GM21447 (cell line): Measurements from ENCODE around the gene ARID3A.
"Not testable (repeated sequence)": the region's sequence is repeated elsewhere in the genome, so short reads cannot be mapped to it uniquely, and the experiment has no call there.

Source experiments
- ATAC-seq: cut with Tn5 transposase; IDR thresholded peaks from one replicate; pipeline ENCODE4 v1.9.1; 2021; ENCODE audit not compliant: unreplicated experiment

ARID3A gene, protein sequence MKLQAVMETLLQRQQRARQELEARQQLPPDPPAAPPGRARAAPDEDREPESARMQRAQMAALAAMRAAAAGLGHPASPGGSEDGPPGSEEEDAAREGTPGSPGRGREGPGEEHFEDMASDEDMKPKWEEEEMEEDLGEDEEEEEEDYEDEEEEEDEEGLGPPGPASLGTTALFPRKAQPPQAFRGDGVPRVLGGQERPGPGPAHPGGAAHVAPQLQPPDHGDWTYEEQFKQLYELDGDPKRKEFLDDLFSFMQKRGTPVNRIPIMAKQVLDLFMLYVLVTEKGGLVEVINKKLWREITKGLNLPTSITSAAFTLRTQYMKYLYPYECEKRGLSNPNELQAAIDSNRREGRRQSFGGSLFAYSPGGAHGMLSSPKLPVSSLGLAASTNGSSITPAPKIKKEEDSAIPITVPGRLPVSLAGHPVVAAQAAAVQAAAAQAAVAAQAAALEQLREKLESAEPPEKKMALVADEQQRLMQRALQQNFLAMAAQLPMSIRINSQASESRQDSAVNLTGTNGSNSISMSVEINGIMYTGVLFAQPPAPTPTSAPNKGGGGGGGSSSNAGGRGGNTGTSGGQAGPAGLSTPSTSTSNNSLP

DNA sequence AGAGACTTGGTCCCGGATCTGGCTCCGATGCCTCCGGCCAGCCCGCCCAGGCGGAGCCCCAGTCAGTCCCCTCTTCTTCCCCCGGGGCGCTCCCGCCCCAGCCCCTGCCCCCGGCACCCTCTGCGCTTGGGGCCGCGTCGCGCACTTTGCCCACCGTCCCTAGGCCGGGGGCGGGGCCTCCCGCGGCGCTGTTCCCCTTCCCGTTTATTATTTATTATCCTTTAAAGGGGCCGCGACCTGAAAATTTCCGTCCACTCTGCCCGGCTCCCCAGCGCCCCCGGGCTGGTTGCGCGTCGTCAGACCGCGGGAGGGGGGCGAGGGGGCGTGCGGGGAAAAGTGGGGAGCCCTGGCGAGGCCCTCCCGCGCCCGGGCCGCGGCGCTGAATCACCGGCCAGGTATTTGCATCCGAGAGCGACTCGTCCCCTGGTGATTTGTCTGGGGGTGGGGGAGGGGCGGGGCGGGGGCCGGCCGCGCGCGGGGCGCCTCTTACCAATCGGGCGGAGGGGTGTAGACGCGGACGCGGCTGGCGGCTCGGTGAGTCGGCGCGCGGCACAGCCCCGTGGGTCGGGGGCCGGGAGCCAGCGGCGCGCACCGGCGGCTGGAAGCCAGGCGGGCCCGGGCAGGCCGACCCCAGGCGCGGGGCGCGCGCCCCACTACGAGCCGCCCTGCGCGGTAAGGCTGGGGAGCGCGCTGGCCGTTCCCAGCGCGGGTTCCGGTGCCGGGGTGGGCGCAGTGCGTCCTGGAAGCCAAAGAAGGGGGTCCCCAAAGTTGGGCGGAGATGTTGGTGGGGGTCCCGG lies at the start of gene ARID3A:
ARID3A (plus strand) TSS at position 510 of the 797 bp plus-strand sequence. CDS start 3,494 bp downstream, outside the sequence.
- peak; percentile 39 for ATAC-seq

DNA sequence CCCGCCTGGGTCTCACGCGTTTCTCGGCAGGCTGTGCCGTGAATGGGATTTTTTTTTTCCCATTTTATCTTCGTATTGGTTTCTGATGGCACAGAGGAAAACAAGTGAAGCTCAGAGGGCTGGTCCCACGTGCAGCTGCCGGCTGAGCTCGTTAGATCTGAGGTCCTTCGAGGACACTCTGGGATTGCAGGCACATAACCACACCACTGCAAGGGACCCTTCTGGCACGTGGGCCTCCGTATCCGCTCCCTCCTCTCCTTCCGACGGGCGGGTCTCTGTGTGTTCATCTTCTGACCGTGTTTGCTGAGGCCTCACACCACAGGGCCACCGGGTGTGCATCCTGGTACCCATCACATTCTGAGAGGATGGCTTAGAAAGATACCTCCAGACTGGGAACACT lies 49.7 kb upstream of the ARID3A start:
- ATAC-seq = no peak

DNA sequence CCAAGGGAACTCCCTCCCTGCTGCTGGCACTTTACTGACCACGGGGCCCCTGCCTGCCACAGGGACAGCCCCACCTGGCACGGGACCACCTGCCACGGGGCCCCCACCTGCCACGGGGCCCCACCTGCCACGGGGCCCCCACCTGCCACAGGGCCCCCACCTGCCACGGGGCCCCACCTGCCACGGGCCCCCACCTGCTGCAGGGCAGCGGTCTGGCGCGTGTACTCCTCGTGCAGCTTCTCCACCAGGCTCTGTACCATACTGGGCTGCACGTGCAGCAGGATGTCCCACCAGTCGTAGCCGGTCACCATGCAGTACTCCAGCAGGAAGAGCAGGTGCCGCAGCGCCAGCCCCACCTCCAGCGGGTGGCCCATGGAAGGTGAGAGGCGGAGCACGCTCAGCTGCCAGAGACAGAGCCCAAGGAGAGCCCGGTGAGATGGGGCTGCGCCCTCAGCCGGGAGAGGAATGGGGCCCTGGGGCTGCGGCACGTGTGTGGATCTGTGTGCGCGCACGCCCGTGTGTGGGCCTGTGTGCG lies 49.0 kb upstream of the ARID3A start:
- no peak for ATAC-seq

DNA sequence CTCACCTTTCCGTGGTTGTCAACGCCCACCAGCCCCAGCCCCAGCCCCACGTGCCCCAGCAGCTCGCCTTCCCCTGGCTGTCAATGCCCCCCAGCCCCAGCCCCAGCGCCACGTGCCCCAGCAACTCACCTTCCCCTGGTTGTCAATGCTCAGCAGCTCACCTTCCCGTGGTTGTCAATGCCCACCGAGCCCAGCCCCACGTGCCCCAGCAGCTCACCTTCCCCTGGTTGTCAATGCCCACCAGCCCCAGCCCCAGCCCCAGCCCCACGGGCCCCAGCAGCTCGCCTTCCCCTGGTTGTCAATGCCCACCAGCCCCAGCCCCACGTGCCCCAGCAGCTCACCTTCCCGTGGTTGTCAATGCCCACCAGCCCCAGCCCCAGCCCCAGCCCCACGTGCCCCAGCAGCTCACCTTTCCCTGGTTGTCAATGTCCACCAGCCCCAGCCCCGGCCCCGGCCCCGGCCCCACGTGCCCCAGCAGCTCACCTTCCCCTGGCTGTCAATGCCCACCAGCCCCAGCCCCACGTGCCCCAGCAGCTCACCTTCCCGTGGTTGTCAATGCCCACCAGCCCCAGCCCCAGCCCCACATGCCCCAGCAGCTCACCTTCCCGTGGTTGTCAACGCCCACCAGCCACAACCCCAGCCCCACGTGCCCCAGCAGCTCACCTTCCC lies 47.7 kb upstream of the ARID3A start:
- not testable (repeated sequence) for ATAC-seq

DNA sequence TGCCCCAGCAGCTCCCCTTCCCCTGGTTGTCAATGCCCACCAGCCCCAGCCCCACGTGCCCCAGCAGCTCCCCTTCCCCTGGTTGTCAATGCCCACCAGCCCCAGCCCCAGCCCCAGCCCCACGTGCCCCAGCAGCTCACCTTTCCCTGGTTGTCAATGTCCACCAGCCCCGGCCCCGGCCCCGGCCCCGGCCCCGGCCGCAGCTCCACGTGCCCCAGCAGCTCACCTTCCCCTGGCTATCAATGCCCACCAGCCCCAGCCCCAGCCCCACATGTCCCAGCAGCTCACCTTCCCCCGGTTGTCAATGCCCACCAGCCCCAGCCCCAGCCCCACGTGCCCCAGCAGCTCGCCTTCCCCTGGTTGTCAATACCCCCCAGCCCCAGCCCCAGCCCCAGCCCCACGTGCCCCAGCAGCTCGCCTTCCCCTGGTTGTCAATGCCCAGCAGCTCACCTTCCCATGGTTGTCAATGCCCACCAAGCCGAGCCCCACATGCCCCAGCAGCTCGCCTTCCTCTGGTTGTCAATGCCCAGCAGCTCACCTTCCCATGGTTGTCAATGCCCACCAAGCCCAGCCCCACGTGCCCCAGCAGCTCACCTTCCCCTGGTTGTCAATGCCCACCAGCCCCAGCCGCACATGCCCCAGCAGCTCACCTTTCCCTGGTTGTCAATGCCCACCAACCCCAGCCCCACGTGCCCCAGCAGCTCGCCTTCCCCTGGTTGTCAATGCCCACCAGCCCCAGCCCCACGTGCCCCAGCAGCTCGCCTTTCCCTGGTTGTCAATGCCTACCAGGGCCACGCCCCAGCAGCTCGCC lies 46.9 kb upstream of the ARID3A start:
- not testable (repeated sequence) for ATAC-seq

DNA sequence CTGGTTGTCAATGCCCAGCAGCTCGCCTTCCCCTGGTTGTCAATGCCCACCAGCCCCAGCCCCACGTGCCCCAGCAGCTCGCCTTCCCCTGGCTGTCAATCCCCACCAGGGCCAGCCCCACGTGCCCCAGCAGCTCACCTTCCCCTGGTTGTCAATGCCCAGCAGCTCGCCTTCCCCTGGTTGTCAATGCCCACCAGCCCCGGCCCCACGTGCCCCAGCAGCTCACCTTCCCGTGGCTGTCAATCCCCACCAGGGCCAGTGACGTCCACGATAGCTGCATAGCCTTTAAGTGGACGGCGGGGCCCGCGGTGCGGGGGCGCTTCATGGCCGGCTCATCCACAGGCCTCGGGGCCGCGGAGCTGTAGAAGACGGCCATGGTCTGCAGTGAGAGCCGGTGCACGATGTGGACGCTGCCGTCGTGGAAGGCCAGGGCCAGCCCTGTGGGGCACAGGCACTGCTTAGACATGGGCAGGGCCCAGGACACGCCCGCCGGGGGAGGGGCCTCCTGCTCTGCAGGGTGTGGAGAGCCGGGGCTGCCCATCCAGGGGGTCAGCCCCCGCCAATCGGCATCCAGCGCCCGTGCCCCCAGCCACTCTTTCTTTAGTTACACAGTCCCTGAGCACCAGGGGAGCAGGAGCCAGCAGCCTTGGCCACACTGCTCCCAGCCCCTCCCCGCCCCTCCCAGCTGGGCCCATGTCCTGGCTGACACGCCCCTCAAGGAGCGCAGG lies 46.0 kb upstream of the ARID3A start:
- ATAC-seq = no peak

DNA sequence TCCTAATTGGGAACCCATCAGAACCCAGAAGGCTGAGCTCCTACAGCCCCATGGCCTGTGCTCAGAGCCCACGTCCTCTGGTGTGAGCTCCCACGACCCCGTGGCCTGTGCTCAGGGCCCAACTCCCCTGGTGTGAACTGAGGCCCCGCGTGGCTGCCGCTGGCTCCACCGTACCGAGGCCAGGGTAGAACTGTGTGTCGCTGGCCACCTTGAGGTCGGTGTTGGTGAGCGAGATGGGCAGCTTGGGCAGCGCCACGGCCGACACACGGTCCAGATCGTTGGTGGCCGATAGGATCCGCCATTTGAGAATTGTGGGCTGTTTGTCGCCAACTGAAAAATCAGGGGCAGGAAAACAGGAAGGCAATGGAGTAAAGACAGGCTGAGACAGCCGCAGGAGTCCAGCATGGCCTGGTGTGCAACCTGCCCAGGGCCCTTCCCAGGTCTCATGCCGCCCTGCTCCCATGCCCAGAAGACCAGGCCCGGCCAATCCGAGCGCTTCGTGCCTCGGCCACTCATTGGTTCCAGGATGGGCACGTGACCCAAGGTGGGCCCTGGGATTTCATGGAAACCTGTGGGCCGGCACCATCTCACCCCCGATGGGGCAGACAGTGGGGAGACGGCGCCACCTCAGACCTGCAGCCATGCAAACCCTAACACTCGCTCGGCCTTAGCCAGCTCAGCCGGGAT lies 44.3 kb upstream of the ARID3A start:
- ATAC-seq = no peak

DNA sequence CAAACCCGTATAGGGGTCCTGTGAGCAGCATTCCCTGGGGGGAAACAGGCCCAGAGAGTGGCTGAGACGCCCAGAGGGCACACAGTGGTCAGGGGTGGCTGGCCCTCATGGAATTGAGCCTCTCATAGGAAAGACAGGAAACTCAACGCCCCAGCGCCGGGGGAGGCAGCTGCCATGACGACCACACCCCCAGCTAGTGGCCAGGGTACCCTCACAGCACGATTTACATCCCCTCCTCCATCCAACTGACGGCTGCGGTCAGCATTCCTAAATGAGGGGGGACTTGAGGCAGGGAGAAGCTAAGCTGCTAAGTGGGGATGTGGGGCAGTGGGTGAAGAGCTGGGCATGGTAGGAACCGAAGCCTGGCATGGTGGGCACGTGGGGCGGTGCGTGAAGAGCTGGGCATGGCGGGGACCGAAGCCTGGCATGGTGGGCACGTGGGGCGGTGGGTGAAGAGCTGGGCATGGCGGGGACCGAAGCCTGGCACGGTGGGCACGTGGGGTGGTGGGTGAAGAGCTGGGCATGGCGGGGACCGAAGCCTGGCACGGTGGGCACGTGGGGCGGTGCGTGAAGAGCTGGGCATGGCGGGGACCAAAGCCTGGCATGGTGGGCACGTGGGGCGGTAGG lies 42.9 kb upstream of the ARID3A start:
- ATAC-seq = no peak

DNA sequence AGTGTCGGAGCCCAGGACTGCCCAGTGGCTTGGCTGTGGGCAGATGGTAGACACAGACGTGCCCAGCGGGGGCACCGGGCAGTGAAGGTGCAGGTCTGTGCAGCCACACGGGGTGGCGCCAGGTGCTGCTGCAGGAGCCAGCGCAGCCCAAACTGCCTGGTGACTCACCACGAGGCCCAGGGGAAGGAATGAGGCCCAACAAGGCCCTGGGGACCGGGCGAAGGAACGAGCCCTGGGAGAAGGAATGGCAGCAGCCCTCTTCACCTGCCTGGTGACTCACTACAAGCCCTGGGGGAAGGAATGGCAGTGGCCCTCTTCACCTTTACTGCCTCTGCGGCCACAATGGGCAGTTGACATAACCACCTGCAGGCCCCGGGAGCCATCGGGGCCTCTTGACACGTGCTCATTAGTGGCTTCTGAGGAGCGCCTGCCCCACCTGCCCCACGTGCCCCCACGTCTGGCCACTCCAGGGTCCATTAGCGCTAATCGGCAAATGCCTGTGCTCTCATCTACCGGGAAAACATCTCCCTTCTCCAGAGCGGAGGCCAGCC lies 42.1 kb upstream of the ARID3A start:
- no peak for ATAC-seq

DNA sequence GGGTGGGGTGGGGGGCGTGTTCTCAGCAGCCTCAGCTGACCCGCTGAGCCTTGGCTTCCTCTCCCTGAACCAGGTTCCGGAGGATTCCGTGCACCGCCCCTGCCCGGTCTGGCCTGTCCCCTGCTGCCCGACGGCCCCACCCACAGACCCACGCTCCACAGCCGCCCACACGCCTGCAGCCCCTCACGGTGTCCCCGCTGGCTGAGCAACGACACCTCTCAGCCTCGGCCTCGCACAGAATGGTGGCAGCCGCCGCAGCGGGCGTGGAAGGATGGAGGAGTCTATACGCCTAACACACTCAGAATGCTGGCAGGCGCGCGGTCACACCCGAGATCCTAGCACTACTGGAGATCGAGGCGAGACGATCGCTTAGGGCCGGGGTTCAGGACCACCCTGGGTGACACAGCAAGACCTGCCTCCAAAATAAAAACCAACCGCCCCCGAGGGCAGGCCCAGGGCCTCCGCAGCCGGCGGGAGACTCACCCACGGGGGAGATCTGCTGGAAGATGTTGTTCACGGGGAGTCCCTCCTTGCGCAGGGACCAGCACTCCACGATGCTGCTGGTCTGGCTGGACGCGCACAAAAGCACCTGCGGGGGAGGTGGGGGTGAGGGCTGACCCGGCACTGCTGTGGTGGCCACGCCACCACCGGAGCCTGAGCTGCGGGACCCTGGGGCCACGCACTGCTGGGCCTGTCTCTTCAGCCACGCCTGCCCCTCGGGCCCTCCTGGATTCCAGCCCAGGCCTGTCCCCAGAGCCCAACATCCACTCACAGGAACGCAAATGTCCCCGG lies 41.2 kb upstream of the ARID3A start:
- no peak for ATAC-seq

DNA sequence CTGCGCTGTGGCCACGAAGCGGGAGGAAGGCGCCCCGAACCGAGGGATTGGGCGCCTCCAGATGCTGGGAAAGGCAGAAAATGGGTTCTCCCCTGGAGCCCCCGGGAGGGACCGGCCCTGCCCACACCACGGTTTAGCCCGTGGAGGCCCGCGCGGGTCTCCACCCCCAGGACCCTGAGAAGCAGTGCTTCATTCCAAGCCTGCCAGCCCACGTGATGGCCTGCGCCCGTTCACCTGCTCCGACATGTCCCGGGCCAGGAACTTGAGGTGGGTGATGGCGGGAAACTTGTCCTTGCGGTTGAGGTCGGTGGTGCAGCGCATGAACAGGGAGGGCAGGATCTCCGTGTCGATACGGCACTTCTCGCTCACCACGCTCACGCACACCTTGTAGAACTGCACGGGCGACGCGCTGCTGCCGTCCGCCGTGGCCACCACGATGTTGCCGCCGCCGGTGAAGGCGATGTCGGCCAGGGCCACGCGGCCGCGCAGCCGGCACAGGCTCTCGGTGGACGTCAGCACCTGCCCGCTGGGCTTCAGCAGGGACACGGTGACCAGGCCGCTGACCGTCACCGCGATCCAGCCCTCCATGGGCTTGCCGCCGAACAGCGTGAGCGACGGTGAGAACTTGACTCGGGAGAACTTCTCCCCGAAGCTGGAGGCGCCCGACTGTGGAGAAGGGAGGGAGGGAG lies 40.2 kb upstream of the ARID3A start:
- ATAC-seq = no peak

DNA sequence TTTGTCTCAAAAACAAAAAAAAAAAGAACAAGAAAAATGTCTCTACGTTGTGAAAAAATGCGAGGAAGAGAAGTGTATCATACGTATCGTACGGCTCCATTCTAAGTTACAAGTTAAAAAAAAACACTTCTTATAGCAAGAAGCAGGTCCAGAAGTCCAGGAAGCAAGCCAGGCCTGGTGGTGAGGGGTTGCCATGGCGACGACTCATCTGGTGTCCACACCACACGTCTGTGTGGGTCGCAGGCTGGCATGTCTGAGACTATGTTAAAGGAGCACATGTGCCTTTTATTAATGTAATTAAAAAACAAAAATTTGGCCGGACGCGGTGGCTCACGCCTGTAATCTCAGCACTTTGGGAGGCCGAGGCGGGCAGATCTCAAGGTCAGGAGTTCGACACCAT lies 38.8 kb upstream of the ARID3A start:
- ATAC-seq = no peak

DNA sequence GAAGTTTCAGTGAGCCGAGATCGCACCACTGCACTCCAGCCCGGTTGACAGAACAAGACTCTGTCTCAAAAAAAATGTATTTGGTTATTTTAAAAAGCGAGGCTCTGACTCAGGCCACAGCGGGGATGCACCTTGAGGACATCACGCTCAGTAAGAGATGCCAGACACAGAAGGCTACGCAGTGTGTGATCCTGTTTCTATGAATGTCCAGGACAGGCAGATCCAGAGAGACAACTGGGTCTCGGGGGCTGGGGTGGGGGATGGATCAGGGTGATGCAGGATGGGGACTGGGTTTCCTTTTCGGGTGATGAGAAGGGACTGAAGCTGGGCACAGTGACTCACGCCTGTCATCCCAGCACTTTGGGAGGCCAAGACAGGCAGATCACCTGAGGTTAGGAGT lies 38.2 kb upstream of the ARID3A start:
- ATAC-seq = no peak

DNA sequence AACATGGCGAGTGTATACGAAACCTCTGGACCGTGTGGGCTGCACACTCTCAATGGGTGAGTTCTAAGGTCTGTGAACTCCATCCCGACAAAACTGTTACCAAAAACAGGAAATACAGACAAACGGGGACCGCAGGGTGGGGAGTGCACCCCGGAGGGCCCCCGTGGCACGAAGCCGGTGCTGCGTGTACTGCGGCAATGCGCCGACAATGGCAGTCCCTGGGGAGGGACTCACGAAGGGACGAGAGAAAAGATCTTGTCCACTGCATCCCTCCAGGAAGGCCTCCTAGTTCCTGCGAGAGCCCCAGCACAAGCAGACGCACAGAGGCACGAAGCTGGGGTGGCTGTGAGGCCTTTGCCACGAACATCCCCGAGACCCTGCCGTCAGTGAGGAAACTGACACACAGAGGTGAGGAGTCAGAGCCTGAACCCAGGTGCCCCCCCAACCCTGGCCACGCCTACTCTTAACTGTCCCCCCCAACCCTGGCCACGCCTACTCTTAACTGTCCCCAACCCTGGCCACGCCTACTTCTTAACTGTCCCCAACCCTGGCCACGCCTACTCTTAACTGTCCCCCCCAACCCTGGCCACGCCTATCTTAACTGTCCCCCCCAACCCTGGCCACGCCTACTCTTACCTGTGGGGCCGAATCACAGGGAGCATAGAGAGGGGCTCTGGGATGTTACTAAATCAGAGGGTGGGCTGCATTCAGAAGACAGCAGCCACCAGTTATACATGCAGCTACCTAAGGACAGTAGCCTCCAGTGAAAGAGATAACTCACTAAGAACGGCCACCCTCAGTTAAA lies 37.1 kb upstream of the ARID3A start:
- ATAC-seq = no peak

DNA sequence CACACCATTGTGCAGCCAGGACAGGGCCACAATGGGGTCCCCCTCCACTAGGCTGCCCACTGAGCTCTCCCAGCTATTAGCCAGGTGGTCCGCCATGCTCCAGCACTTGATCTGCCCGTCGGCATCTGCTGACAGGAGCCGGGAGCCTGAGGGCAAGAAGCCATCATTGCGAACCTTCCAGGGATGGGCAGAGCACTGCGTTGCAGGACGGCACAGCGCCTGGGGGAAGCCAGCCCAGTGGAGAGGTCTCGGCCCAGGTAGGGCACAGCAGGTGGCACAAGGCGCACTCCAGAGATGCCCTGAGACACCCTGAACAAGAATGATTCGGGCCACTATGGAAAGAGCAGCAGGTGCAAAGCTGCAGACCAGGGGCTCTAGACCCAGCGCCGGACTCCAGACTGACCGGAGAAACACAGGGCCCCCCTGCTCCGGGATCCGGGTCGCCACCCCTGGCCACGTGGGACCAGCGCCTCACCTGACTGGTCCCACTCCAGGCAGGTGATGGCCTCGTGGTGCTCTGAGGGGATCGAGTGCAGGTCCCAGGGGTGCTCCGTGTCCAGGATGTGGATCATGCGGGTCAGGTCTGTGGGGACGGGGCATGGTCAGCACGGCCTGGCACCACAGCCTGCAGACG lies 36.1 kb upstream of the ARID3A start:
- ATAC-seq = no peak

DNA sequence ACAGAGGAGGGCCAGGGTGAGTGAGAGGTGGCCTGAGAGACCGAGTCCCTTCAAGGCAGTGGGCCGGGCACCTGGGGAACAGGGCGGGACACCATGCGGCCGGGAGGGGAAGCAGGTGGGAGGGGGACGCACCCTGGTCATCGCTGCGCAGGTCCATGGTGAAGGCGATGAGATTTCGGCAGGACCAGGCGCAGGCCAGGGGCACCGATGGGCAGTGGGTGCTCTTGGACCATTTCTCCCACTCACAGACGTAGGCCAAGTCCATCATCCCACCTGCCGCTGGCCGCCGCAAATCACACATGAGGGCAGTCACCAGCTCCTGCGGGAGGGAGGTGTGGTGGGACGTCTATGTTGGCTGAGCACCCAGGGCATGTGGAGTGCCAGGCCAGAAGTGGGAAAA lies 35.0 kb upstream of the ARID3A start:
- no peak for ATAC-seq
